Effector memory CD8-positive, alpha-beta T cell (primary cell): ENCODE results near the gene LONRF2.

Experiments used
- ATAC-seq: fragments of 150-1000 bp; cut with Tn5 transposase; replicated peaks from 2 replicates; pipeline ENCODE4 v1.10.0; 2021; ENCODE audit warnings: mild to moderate bottlenecking, moderate library complexity
- DNase-seq, 3 experiments: peaks; one replicate each; pipeline ENCODE4 v3.0.0; 2021
- H3K27ac Mint-ChIP-seq, 2 donors: one replicate each; pipeline ENCODE4 v1.8.0; 2022; ENCODE audit warnings: mild to moderate bottlenecking in 2 of 2, mixed read lengths in 2 of 2, moderate library complexity in 2 of 2
- H3K27me3 Mint-ChIP-seq, 2 donors: one replicate each; pipeline ENCODE4 v1.8.0; 2022; ENCODE audit warnings: mixed read lengths in 2 of 2
- H3K36me3 Mint-ChIP-seq: one replicate; pipeline ENCODE4 v1.8.0; 2022; ENCODE audit warnings: mild to moderate bottlenecking, moderate library complexity, mixed read lengths; ENCODE audit not compliant: insufficient read depth
- H3K4me1 Mint-ChIP-seq, 2 donors: one replicate each; pipeline ENCODE4 v1.8.0; 2022; ENCODE audit warnings: low read depth in 2 of 2, mixed read lengths in 2 of 2
- H3K4me3 Mint-ChIP-seq, 2 donors: one replicate each; pipeline ENCODE4 v1.8.0; 2022; ENCODE audit warnings: mild to moderate bottlenecking in 2 of 2, mixed read lengths in 2 of 2, moderate library complexity in 2 of 2
- H3K9me3 Mint-ChIP-seq, 2 donors: one replicate each; pipeline ENCODE4 v1.8.0; 2022; ENCODE audit warnings: mixed read lengths in 2 of 2

LONRF2 gene

DNA sequence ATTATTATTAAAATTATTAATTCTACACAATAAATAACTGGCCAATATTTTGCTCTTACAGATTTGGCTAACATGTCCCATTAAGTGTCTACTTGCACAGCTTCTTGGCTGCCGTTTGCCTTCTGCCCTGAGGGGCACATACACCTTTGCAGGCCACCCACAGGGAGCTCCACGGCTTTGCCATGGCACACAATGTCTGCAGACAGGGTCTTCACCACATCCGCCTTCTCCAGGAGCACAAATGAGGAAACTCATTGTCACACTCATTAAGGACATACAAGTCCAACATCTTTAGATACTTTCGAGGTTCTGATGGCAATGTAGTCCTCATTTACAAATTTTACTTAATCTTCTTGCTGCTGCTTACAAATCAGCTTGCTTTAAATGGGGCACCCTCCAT lies 45.6 kb downstream of the LONRF2 start:
- DNase-seq (no peak), ATAC-seq (no peak)
- Mint-ChIP-seq H3K36me3 (no peaks in the 10 kb centered on the region), H3K9me3 (no peaks in the 10 kb centered on the region), H3K4me3 (no peak overlapping the region), H3K27ac (no peak overlapping the region), H3K27me3 (peaks cover 36 to 64% of the 10 kb centered on the region in 2 donors), H3K4me1 (peaks cover 6 to 11% of the 10 kb centered on the region in 2 donors)

DNA sequence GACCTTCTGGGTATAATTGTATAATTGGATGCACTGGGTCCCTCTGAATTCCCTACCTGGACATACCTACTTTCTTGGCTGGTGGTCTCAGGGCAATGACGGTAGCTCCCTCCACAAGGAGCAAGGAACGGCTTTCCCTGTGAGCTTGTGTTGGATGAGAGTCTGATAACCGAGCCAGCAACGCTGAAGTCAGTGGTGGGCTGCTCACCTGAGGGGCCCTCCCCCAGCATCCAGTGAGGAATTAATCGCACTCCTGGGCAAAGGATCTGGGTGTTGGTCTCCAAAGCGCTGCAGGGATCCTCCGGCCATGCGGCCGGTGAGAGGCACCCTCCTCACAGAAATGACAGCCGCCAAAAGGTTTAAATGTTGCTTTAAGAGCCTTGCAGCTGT lies 47.1 kb downstream of the LONRF2 start:
- DNase-seq (no peak), ATAC-seq (no peak)
- peaks cover 6 to 11% of the 10 kb centered on the region in 2 donors for H3K4me1 Mint-ChIP-seq
- no peaks in the 10 kb centered on the region for H3K9me3 Mint-ChIP-seq
- H3K27ac Mint-ChIP-seq: no peak overlapping the region
- no peaks in the 10 kb centered on the region for H3K36me3 Mint-ChIP-seq
- peaks cover 24 to 60% of the 10 kb centered on the region in 2 donors for H3K27me3 Mint-ChIP-seq
- H3K4me3 Mint-ChIP-seq: no peak overlapping the region

DNA sequence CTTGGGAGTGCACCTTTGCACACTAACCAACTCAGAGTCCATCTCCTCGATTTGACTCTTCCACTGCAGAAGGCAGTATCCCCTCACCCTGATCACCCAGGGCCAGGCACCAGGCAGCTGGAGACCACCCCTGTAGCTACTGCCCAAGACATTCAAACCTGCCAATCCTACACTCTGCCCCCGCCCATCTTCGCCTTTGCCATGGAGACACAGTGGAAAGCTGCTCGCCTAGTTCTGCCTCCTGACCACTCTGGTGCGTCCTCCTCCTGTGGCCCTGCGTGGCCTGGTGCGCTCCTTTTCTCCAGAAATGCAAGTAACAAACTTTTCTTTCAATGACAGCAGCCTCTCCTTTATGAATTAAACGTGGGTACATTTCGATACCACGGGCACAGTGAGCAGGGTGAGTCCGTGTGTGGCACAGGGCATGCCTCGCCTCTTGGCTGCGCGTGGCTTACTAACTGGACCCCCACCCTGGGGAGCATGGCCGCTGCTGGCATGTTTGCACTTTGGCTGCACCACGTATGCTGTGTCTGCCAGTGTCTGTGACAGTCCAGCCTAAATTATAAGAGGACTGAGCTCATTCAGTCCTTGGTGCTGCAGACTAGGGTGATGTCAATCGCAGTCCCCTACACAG lies 47.6 kb downstream of the LONRF2 start:
- no peaks in the 10 kb centered on the region for H3K36me3 Mint-ChIP-seq
- no peak for DNase-seq
- H3K27me3 Mint-ChIP-seq: peaks cover 18 to 55% of the 10 kb centered on the region in 2 donors
- ATAC-seq: no peak
- H3K4me1 Mint-ChIP-seq: peaks cover 6 to 9% of the 10 kb centered on the region in 2 donors
- H3K27ac Mint-ChIP-seq: no peak overlapping the region
- H3K9me3 Mint-ChIP-seq: no peaks in the 10 kb centered on the region
- H3K4me3 Mint-ChIP-seq: no peak overlapping the region

DNA sequence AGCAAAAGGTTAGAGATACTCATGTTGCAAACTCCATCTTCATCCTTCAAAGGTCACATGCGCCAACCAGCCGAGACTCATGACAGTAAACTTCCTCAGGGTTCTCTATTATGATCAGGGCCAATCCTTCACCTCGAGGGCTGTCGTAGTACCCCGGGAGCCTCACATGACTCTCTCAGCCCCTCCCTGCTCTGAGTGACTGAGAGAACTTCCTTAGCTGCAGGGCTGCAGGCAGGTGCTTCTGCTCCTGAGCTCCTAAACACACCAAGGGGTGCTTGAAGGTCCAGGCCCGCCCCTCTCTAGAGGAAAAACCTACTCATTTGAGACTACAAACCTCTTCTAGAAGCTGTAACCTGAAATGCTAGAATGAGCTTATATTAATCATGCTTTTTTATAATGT lies 48.2 kb downstream of the LONRF2 start:
- H3K9me3 Mint-ChIP-seq: no peaks in the 10 kb centered on the region
- no peak overlapping the region for H3K27ac Mint-ChIP-seq
- no peaks in the 10 kb centered on the region for H3K36me3 Mint-ChIP-seq
- H3K4me3 Mint-ChIP-seq: no peak overlapping the region
- DNase-seq (no peak), ATAC-seq (no peak)
- peaks cover 12 to 55% of the 10 kb centered on the region in 2 donors for H3K27me3 Mint-ChIP-seq
- H3K4me1 Mint-ChIP-seq: peaks cover 4 to 5% of the 10 kb centered on the region in 2 donors

DNA sequence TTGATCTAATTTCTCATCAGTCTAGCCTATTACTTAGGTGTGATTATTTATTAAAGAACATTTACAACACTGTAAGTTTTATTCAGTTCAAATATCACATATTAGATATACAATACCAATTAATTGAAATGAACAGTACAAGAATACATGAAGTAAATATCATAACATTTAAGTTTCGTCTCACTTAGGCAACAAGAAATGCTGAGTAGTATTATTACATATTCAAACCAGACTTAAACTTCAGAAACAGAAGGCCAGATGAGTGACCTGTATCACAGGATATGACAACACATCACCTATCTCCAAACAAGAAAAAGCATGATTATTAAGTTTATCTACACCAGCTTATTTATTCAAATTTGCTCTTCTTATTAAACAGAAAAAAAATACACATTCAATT lies 48.9 kb downstream of the LONRF2 start:
- H3K4me3 Mint-ChIP-seq: no peak overlapping the region
- no peak for ATAC-seq
- no peak overlapping the region for H3K27ac Mint-ChIP-seq
- H3K27me3 Mint-ChIP-seq: peaks cover 7 to 50% of the 10 kb centered on the region in 2 donors
- no peak for DNase-seq
- H3K9me3 Mint-ChIP-seq: no peaks in the 10 kb centered on the region
- peaks cover 0 to 2% of the 10 kb centered on the region in 2 donors for H3K4me1 Mint-ChIP-seq
- H3K36me3 Mint-ChIP-seq: no peaks in the 10 kb centered on the region

DNA sequence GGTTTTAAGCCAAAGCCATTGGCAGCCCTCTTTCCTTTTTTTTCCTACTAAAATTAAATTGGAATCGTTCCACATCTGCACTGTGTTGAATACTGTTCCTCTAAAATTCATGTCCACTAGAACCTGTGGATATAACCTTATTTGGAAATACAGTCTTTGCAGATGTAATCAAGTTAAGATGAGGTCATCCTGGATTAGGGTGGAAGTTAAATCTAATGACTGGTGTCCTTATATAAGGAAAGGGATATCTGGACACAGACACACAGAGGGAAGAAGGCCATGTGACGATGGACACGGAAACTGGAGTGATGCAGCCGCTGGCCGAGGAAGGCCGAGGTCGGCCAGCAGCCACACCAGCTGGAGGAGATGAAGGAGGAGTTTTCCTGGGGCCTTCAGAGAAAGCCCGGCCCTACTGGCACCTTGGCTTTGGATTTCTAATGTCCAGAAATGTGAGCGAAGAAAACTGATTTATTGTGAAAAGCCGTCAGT lies 49.4 kb downstream of the LONRF2 start:
- no peak for DNase-seq
- Mint-ChIP-seq H3K27me3 (peaks cover 2 to 45% of the 10 kb centered on the region in 2 donors), H3K36me3 (no peaks in the 10 kb centered on the region), H3K27ac (no peak overlapping the region), H3K4me1 (peaks cover 0 to 2% of the 10 kb centered on the region in 2 donors), H3K4me3 (no peak overlapping the region), H3K9me3 (no peaks in the 10 kb centered on the region)
- no peak for ATAC-seq

DNA sequence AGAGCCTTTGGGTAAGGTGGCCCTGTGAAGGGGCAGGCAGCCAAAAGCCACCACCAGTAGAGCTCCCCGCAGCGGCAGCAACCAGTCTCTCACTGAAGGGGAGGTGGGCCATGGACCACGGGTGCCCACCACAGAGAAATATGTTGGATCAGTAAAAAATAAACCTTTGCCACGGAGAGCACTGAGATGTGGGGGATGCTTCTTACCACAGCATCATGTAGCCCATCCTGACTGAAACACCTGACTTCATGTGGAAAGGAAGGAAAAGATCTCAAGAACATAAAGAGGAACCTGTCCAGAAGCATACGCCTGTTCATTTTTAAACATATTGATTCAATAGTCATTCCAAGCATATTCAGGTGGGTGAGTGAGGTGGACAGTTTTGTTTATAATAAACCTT lies 51.1 kb downstream of the LONRF2 start:
- no peak overlapping the region for H3K4me3 Mint-ChIP-seq
- H3K27me3 Mint-ChIP-seq: peaks cover 0 to 32% of the 10 kb centered on the region in 2 donors
- no peaks in the 10 kb centered on the region for H3K36me3 Mint-ChIP-seq
- H3K9me3 Mint-ChIP-seq: no peaks in the 10 kb centered on the region
- no peak for ATAC-seq
- no peak overlapping the region for H3K27ac Mint-ChIP-seq
- H3K4me1 Mint-ChIP-seq: peaks cover 0 to 2% of the 10 kb centered on the region in 2 donors
- DNase-seq: no peak

DNA sequence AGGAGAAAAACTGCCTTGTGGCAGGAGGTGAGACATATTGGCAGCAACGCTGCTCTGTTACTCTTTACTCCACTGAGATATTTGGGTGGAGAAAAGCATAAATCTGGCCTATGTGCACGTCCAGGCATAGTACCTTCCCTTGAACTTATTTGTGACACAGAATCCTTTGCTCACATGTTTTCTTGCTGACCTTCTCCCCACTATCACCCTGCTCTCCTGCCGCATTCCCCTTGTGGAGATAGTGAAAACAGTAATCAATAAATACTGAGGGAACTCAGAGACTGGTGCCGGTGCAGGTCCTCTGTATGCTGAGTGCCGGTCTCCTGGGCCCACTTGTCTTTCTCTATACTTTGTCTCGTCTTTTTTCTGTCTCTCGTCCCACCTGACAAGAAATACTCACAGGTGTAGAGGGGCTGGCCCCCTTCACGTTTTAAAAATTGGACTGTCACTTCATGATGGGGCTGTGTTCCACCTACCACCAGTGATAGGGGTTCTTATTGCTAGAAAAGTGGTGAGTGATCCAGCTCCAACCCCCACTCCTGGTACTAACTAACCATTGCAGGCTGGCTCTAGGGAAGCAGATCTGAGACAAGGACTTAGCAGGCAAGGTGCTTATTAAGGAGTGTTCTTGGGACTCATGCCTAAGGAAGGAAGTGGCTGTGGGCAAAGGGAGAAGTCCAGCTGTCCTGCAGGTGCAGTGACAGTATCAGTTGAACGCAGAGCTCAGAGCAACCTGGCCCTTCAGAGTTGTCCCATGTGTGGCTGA lies 51.7 kb downstream of the LONRF2 start:
- H3K27ac Mint-ChIP-seq: no peak overlapping the region
- no peaks in the 10 kb centered on the region for H3K9me3 Mint-ChIP-seq
- H3K4me1 Mint-ChIP-seq: peaks cover 0 to 2% of the 10 kb centered on the region in 2 donors
- no peaks in the 10 kb centered on the region for H3K36me3 Mint-ChIP-seq
- DNase-seq (no peak), ATAC-seq (no peak)
- no peak overlapping the region for H3K4me3 Mint-ChIP-seq
- peaks cover 0 to 30% of the 10 kb centered on the region in 2 donors for H3K27me3 Mint-ChIP-seq

DNA sequence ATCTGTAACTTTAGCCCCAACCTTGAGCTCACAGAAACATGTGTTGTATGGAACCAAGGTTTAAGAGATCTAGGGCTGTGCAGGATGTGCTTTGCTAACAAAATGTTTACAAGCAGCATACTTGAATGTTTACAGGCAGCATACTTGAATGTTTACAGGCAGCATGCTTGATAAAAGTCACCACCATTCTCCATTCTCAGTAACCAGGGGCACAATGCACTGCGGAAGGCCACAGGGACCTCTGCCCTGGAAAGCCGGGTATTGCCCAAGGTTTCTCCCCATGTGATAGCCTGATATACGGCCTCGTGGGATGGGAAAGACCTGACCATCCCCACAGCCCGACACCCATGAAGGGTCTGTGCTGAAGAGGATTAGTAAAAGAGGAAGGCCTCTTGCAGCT lies 52.4 kb downstream of the LONRF2 start:
- ATAC-seq (no peak), DNase-seq (no peak)
- Mint-ChIP-seq H3K27me3 (peaks cover 0 to 23% of the 10 kb centered on the region in 2 donors), H3K4me1 (peaks cover 0 to 2% of the 10 kb centered on the region in 2 donors), H3K4me3 (no peak overlapping the region), H3K36me3 (no peaks in the 10 kb centered on the region), H3K27ac (no peak overlapping the region), H3K9me3 (no peaks in the 10 kb centered on the region)

DNA sequence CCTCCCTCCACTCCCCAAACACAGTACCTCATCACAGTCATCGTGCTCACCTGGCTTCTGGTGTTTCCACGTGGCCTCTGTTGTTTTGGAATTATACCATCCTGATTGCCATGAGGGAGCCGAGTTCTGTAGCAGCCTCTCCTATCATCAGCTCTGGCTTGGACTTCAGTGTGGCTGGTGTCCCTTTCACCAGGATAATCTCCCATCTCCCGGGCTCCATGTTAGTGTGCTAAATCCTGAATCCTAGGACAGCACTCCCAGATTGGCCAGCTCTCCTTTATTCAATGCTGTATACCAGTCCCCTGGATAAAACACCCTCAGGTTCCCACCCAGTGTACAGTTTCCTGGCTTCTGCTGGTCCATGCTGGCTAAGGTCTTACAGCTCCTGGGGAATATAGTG lies 53.3 kb downstream of the LONRF2 start:
- Mint-ChIP-seq H3K4me3 (no peak overlapping the region), H3K4me1 (peaks cover 0 to under 1% of the 10 kb centered on the region in 2 donors), H3K9me3 (no peaks in the 10 kb centered on the region)

DNA sequence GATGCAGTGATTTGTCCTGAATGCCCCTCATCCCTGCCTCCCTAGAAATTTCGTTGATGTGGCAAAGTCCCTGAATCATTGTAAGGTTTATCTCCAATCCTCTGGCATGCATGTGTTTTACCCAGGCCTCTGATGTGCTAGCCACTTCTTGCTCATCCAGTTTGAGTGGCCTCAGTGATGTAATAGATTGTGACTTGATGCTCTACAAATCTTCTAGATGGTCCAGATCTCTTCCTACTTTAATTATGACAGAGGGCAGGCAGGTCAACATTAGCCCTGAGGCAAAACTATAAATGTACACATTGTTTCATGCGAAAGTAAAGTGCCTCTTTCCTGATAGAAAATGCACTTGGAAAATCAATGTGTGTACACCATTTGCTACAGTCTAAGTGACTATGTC lies 54.5 kb downstream of the LONRF2 start:
- Mint-ChIP-seq H3K9me3 (no peaks in the 10 kb centered on the region), H3K4me3 (no peak overlapping the region)
- no peak for ATAC-seq

More for the DNA sequence above, 53.3 kb downstream of the LONRF2 start:
- peaks cover 0 to 19% of the 10 kb centered on the region in 2 donors for H3K27me3 Mint-ChIP-seq
- H3K27ac Mint-ChIP-seq: no peak overlapping the region
- no peak for ATAC-seq
- no peaks in the 10 kb centered on the region for H3K36me3 Mint-ChIP-seq
- DNase-seq: no peak

DNA sequence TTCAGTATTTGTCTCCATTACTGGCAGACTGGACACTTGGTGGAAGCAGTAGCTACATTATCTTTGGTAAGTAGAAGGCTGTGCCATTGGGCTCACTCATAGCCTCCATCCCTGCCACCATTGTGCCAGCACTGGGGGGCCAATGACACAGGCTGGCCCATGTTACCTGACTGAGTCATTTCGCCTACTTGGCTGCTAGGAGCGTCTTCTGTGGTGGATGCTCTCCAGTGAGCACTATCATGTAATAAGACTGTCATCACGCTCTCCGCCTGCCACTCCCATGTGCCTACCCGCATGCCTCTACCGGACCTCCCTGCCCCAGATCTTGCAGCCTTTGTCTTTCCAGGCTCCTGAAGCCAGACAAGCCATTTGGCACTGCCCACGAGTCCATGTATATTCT lies 56.2 kb downstream of the LONRF2 start:
- Mint-ChIP-seq H3K36me3 (no peaks in the 10 kb centered on the region), H3K9me3 (no peaks in the 10 kb centered on the region), H3K27ac (no peak overlapping the region), H3K4me3 (no peak overlapping the region), H3K27me3 (peaks cover 0 to 18% of the 10 kb centered on the region in 2 donors), H3K4me1 (no peaks in the 10 kb centered on the region)
- ATAC-seq: no peak
- DNase-seq: no peak

More for the DNA sequence above, 54.5 kb downstream of the LONRF2 start:
- Mint-ChIP-seq H3K27ac (no peak overlapping the region), H3K27me3 (peaks cover 0 to 19% of the 10 kb centered on the region in 2 donors), H3K4me1 (no peaks in the 10 kb centered on the region), H3K36me3 (no peaks in the 10 kb centered on the region)
- DNase-seq: no peak

DNA sequence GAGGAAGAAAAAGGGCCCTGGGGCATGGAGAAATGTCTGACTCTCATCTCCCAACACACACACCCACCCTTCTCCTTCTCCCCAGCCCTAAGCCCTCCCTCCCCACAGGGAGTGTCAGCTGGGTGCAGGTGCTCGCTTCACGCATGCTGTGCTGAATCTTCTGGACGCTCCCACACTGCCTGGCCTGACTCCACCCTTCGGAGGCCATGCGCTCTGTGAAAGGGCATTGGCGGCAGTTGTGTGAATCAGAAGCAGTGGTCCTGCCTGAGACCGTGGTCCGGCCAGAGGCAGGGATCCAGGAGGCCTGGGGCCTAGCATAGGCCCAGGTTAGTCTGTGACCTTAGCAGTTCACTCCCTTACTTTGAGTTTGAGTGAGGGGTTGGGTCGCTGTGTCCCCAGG lies 57.1 kb downstream of the LONRF2 start:
- no peak for DNase-seq
- H3K27ac Mint-ChIP-seq: no peak overlapping the region
- peaks cover 0 to 9% of the 10 kb centered on the region in 2 donors for H3K27me3 Mint-ChIP-seq
- no peaks in the 10 kb centered on the region for H3K4me1 Mint-ChIP-seq
- ATAC-seq: no peak
- H3K9me3 Mint-ChIP-seq: no peaks in the 10 kb centered on the region
- no peak overlapping the region for H3K4me3 Mint-ChIP-seq
- H3K36me3 Mint-ChIP-seq: no peaks in the 10 kb centered on the region

DNA sequence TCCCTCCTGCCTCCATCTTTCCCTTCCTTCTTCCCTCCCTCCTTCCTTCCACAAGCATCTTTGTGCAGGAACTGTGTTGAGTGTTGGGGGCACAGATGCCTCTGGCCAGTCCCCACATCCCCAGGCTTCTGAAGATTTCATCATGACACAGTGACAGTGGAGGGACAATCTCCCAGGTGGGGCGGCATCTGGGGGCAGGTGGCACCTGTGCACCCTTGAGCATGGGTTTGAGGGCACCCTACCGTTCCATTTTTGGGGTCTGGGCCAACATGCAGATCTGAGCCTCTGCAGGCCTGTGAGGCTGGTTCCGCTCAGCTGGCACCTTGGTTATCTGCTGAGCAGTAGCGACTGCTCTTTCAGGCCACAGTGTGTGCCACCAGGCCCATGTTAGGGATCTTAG lies 57.6 kb downstream of the LONRF2 start:
- no peak for ATAC-seq
- no peak for DNase-seq
- Mint-ChIP-seq H3K4me1 (no peaks in the 10 kb centered on the region), H3K4me3 (no peak overlapping the region), H3K27me3 (peaks cover 0 to 8% of the 10 kb centered on the region in 2 donors), H3K9me3 (no peaks in the 10 kb centered on the region), H3K36me3 (no peaks in the 10 kb centered on the region), H3K27ac (no peak overlapping the region)
